ENCODE results near the gene SPRED2. TPM values are rescaled to one million over a fixed set of nuclear protein-coding genes. Genes with fewer than 3 reads are reported as not detected.

The SPRED2 gene
- total RNA-seq, 4 donors from 2014 or later = 8.1 to 15.1 (median 9.1) TPM

- peaks cover 0 to 19% (median 0%) of the 10 kb centered on the region in 3 donors for H3K4me1 ChIP-seq
- WGBS, 2 donors = 85 to 87% methylated on average over 3 to 4 of the region's 5 CpGs
- intact Hi-C loops (cut with DNase I) = no loop called here
Observed at GRCh38 chr2:65277791-65278483, 154.5 kb downstream of the SPRED2 start.

GRCh38 chr2:65277118-65277517 lies 155.3 kb downstream of the SPRED2 start:
- no peaks in the 10 kb centered on the region for H3K27me3 ChIP-seq
- no peak overlapping the region for H3K27ac ChIP-seq
- intact Hi-C loops (cut with DNase I) = no loop called here
- peaks cover 0 to 13% (median 0%) of the 10 kb centered on the region in 3 donors for H3K4me1 ChIP-seq
- 74 to 87% methylated on average over 3 of the region's 3 CpGs for whole genome bisulfite sequencing, 2 donors
- no peaks in the 10 kb centered on the region for H3K9me3 ChIP-seq
- peaks cover under 1 to 18% (median 3%) of the 10 kb centered on the region in 3 donors for H3K36me3 ChIP-seq
- TF ChIP-seq, protein P1, sequence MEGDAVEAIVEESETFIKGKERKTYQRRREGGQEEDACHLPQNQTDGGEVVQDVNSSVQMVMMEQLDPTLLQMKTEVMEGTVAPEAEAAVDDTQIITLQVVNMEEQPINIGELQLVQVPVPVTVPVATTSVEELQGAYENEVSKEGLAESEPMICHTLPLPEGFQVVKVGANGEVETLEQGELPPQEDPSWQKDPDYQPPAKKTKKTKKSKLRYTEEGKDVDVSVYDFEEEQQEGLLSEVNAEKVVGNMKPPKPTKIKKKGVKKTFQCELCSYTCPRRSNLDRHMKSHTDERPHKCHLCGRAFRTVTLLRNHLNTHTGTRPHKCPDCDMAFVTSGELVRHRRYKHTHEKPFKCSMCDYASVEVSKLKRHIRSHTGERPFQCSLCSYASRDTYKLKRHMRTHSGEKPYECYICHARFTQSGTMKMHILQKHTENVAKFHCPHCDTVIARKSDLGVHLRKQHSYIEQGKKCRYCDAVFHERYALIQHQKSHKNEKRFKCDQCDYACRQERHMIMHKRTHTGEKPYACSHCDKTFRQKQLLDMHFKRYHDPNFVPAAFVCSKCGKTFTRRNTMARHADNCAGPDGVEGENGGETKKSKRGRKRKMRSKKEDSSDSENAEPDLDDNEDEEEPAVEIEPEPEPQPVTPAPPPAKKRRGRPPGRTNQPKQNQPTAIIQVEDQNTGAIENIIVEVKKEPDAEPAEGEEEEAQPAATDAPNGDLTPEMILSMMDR (IDR thresholded peaks at IDR 0.05) = no peak
- TF ChIP-seq POLR2A (IDR thresholded peaks at IDR 0.05) = no peak
- no peak overlapping the region for H3K4me3 ChIP-seq
- no peak for DNase-seq

More at GRCh38 chr2:65277791-65278483, 154.5 kb downstream of the SPRED2 start:
- no peak for DNase-seq
- Histone ChIP-seq H3K4me3 (no peak overlapping the region), H3K9me3 (no peaks in the 10 kb centered on the region), H3K36me3 (peaks cover 0 to 9% (median 3%) of the 10 kb centered on the region in 3 donors), H3K27ac (no peak overlapping the region), H3K27me3 (no peaks in the 10 kb centered on the region)
- TF ChIP-seq POLR2A (IDR thresholded peaks at IDR 0.05) = no peak
- TF ChIP-seq, protein P1 (IDR thresholded peaks at IDR 0.05) = no peak

DNA sequence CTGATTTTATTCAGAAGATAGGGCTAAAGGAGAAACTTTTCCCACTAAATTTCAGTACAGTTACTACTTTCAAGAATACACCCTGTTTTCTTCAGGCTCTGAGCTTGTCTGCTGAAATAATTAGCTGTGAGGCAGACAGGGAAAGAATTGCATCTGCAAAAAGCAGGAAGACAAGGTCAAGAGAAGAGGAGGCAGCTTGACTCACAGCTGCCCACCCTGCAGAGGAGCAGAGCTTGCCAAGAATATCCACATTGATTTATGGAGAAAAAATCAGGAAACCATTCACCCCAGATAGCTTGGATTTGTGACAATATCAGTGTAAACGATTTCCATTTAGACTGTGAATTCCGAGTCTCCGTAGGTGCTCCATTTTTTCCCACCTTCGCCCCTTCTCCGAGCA lies 155.8 kb downstream of the SPRED2 start:
- TF ChIP-seq POLR2A (IDR thresholded peaks at IDR 0.05) = no peak
- TF ChIP-seq, protein P1 (IDR thresholded peaks at IDR 0.05) = no peak
- no peak overlapping the region for H3K4me3 ChIP-seq
- H3K9me3 ChIP-seq = no peaks in the 10 kb centered on the region
- peaks cover 0 to 8% (median 0%) of the 10 kb centered on the region in 3 donors for H3K4me1 ChIP-seq
- 64 to 65% methylated on average over 5 of the region's 5 CpGs for WGBS, 2 donors
- no peak overlapping the region for H3K27ac ChIP-seq
- no peak for DNase-seq
- peaks cover 3 to 23% (median 3%) of the 10 kb centered on the region in 3 donors for H3K36me3 ChIP-seq
- no peaks in the 10 kb centered on the region for H3K27me3 ChIP-seq
- intact Hi-C loops (cut with DNase I) = no loop called here

- 51 to 73% methylated on average over 4 of the region's 4 CpGs for WGBS, 2 donors
- no peak overlapping the region for H3K4me3 ChIP-seq
- intact Hi-C loops (cut with DNase I) = no loop called here
Observed at GRCh38 chr2:65275141-65275915, 157.1 kb downstream of the SPRED2 start.

More at GRCh38 chr2:65275141-65275915, 157.1 kb downstream of the SPRED2 start:
- Histone ChIP-seq H3K36me3 (peaks cover 3 to 34% (median 3%) of the 10 kb centered on the region in 3 donors), H3K27ac (no peak overlapping the region), H3K4me1 (peaks cover 0 to 8% (median 0%) of the 10 kb centered on the region in 3 donors), H3K27me3 (no peaks in the 10 kb centered on the region), H3K9me3 (no peaks in the 10 kb centered on the region)
- no peak for TF ChIP-seq POLR2A (IDR thresholded peaks at IDR 0.05)
- TF ChIP-seq, protein P1 (IDR thresholded peaks at IDR 0.05) = no peak
- no peak for DNase-seq

Measured in esophagus squamous epithelium (tissue), 5 donors.